C1 segment of cervical spinal cord (tissue), 14 donors: ENCODE data around the gene TIMM8B.
"Not testable (repeated sequence)": the region's sequence is repeated elsewhere in the genome, so short reads cannot be mapped to it uniquely, and the experiment has no call there.

Experiments
- DNase-seq, 14 donors: peaks; one replicate each; lab custom pipeline; 2025; lab: John Stamatoyannopoulos, UW

Gene TIMM8B, protein sequence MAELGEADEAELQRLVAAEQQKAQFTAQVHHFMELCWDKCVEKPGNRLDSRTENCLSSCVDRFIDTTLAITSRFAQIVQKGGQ

GRCh38 chr11:112086422-112087191 is at the start of gene TIMM8B, which contains the start of gene SDHD:
Gene TIMM8B (minus strand): TSS chr11:112086756. CDS start chr11:112086723, 33 bp downstream.
Gene SDHD (plus strand): TSS chr11:112086873. CDS start chr11:112086908, 35 bp downstream.
- peak; percentile 45 to 97 (median 94) for DNase-seq

DNA sequence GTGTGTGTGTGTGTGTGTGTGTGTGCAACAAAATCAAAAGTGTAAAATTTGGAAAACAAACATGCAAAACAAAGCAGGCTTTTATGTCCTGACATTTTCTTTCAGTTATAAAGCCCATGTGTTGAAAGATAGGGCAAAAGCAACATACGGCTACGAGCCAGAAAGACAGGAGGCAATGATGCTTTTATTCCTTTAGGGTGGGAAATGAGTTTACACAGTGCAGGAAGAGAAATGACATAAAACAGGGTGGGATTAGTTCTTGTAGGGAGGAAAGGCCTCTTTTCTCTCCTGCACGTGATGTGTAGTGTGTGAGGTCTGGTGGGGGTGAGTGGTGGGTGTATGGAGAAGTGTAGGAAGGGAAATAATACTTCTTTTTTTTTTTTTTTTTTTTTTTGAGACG is 47.9 kb upstream of the TIMM8B start:
- no peak for DNase-seq

DNA sequence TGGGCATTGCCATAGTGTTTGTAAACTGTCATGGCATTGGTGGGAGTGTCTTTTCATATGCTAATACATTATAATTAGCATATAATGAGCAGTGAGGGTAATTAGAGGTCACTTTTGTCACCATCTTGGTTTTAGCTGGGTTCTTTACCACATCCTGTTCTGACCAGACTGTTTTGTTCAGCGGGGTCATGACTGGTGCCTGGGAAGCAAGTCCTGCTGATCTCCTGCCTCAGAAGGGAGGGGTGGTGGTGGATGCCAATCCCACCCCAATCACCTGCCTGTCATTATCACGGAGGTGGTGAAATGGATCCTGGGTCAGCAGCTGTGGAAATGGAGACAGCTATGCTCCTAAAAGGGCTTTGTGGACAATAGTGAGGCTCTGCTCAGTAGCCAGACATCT is 46.2 kb upstream of the TIMM8B start:
- no peak for DNase-seq

DNA sequence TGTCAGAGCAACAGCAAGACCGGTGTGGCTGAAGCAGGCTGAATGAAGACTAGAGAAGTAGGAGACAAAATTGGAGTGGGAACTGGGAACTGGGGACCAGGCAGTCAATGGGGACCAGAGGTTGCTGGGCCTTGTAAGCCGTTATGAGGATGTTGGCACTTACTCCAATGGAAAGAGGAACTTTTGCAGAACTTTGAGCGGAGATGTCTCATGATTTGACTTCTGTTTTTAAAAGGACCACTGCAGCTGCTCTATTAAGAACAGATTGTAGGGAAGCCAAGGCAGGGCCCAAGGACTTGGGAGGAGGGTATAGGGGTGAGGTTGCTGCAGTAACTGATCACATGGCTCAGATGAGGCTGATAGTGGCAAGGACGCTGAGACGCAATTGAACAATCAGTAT is 43.1 kb upstream of the TIMM8B start:
- DNase-seq: peak in 5 of 14 donors; percentile 9 to 40 (median 22)

DNA sequence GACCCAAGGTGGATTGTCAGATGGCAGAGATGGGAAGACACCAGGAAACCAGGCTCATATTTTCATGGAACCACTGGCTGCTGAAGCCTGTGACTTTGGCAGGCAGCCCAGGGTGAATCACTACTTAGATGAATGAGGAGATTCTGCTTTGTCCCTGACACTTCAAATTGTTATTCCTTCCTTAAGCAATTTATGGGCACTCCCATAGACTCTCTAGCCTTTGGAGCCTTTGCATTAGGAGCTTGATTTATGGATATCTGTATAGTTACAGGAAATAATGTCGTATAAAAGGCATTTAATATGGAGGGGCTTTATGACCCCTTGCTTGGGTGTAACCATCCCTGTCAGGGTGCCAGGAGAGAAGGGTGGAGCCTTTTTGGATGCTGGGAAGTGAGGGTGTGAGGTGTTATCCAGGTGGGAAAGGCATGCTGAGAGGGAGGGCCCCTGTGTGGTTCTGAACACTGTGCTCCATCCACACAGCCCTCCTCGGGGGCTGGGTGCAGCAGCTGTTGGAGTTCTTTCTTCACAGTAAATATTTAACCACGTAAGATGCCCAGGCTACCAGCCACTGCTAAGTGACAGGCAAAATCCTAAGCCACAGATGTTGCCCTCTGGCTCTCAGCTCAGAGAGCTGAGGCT is 42.0 kb upstream of the TIMM8B start:
- DNase-seq: peak in 4 of 14 donors; percentile 5 to 51 (median 24)

- DNase-seq: no peak
These were observed 40.5 kb upstream of the TIMM8B start for GRCh38 chr11:112127056-112127455.

DNA sequence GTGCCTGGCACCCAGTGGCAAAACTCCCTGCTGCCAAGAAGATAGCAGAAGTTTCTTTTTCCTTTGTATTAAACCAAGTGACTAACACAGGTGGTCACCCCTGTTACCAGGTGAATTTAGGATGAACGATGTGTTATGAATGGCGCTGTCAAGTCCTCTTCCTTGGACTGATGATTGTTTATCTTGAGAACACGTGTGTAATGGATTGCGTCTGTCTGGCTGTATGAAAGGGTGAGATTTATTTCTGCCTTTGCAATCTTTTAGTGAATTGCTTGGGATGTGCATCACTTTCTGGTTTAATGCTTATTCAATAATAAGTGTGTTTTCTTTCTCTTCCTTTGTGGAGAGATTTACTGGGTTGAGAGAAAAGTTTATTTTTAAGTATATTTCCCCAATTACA is 36.6 kb upstream of the TIMM8B start:
- no peak for DNase-seq

- DNase-seq: no peak
These were observed 35.5 kb upstream of the TIMM8B start for GRCh38 chr11:112121981-112122615.

- no peak for DNase-seq
These were observed 31.6 kb upstream of the TIMM8B start for GRCh38 chr11:112118176-112118575.

DNA sequence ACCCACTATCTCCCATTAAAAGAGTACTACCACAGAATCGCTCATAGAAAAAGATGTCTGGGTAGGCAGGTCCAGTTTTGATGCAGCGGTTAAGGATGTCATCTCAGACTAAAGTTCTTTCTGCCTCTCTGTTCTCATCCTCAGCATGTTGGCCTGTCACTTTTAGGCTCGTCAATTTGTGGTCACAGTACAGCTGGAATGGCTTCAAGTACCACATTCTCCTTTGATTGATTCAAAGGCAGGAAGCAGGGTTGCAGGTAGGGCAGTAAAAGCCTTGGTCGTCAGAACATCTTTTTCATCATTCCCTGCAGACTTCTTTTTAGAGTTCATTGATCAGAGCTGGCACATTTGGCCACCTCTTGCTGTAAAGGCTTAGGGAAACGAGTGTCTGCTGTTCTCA is 28.8 kb upstream of the TIMM8B start:
- no peak for DNase-seq

DNA sequence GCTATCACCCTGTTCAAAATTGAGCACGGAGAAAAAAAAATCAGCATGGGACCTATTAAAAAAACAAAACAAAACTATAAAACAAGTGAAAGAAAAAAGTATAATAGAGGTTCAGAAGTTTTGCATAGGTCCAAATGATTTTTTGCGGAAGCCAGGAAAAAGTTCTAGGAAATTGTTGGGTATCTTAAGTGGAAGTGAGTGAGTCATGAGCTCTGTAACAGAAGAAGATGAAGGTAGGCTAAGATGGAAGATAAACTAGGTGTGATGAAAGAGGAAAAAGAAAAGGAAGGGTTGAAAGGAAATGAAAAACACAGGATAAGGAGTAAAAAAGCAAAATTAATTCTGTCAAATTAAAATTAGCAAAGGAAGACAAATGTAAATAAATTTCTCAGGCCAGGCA is 27.9 kb upstream of the TIMM8B start:
- DNase-seq: no peak

GRCh38 chr11:112113539-112114457 is 27.2 kb upstream of the TIMM8B start:
- peak in 2 of 14 donors; percentile 2 to 3 for DNase-seq

DNA sequence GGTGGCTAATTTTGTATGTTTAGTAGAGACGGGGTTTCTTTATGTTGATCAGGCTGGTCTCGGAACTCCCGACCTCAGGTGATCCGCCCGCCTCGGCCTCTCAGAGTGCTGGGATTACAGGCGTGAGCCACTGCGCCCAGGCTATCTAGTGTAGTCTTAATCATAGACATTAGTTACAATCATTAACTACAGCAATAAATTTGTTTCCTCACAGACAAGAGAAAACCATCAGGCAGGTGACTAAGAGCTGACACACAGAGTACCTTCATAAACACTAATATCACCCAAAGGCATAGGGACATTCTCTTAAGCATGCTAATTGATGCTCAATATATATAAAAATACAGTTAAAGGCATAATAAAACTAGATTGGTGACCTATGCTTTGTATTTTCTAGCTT is 19.5 kb upstream of the TIMM8B start:
- no peak for DNase-seq

DNA sequence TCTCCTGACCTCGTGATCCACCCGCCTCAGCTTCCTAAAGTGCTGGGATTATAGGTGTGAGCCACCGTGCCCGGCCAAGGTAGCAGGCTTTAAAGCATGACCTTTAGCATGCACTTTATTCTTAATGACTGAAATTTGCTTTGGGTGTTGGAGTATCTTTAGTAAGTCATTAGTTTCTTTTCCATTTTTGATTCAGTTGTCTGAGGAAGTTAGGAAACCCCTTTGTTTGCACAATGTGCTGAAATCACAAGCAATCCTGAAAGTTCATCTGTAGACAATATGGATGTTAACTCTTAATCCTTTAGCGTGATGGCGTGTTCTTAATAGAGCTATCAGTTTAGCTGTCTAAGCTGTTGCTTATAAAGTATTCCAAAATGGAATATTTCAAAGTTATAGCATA is 16.9 kb upstream of the TIMM8B start:
- DNase-seq: no peak

- no peak for DNase-seq
These were observed 13.9 kb upstream of the TIMM8B start for GRCh38 chr11:112100462-112100861.

- no peak for DNase-seq
These were observed 11.4 kb upstream of the TIMM8B start for GRCh38 chr11:112097734-112098528.

GRCh38 chr11:112096194-112096593 is 9.6 kb upstream of the TIMM8B start:
- no peak for DNase-seq

- not testable (repeated sequence) for DNase-seq
These were observed 8.7 kb upstream of the TIMM8B start for GRCh38 chr11:112095302-112095701.

- DNase-seq: peak in 1 of 14 donors; percentile 22
These were observed 656 bp upstream of the TIMM8B start for GRCh38 chr11:112087212-112087611.

GRCh38 chr11:112085822-112086421 is 634 bp downstream of the TIMM8B start:
- peak in 2 of 14 donors; percentile 29 to 39 for DNase-seq
